ENCODE measurements around the gene PRLH.

The PRLH gene

GRCh38 chr2:237568121-237568660 lies 1.8 kb downstream of the PRLH start:
- in situ Hi-C loops (cut with HindIII; ENCODE audit: low pct_ligation_motif_present, low sequenced_read_pairs) = no loop called here
- H3K27ac ChIP-seq = no peak overlapping the region
- DNase-seq = no peak
- no peak overlapping the region for H3K4me3 ChIP-seq (ENCODE audit: low read depth, low read length)
- no peaks in the 10 kb centered on the region for H3K36me3 ChIP-seq (replicated peaks)
- H3K27me3 ChIP-seq (replicated peaks) = no peaks in the 10 kb centered on the region
- no peak for TF ChIP-seq CTCF (IDR thresholded peaks at IDR 0.05; ENCODE audit: low read depth, low read length, missing control alignments)

- Histone ChIP-seq H3K27ac (no peak overlapping the region), H3K27me3 (replicated peaks) (no peaks in the 10 kb centered on the region), H3K4me3 (ENCODE audit: low read depth, low read length) (no peak overlapping the region), H3K36me3 (replicated peaks) (no peaks in the 10 kb centered on the region)
- no peak for TF ChIP-seq CTCF (IDR thresholded peaks at IDR 0.05; ENCODE audit: low read depth, low read length, missing control alignments)
- no peak for DNase-seq
- in situ Hi-C loops (cut with HindIII; ENCODE audit: low pct_ligation_motif_present, low sequenced_read_pairs) = no loop called here
Measured at GRCh38 chr2:237569041-237569440, 2.7 kb downstream of the PRLH start.

GRCh38 chr2:237569896-237570295 lies 3.5 kb downstream of the PRLH start:
- in situ Hi-C loops (cut with HindIII; ENCODE audit: low pct_ligation_motif_present, low sequenced_read_pairs) = no loop called here
- H3K4me3 ChIP-seq (ENCODE audit: low read depth, low read length) = no peak overlapping the region
- no peak for TF ChIP-seq CTCF (IDR thresholded peaks at IDR 0.05; ENCODE audit: low read depth, low read length, missing control alignments)
- H3K27me3 ChIP-seq (replicated peaks) = no peaks in the 10 kb centered on the region
- no peaks in the 10 kb centered on the region for H3K36me3 ChIP-seq (replicated peaks)
- no peak for DNase-seq
- no peak overlapping the region for H3K27ac ChIP-seq

GRCh38 chr2:237570776-237571335 lies 4.5 kb downstream of the PRLH start:
- in situ Hi-C loops (cut with HindIII; ENCODE audit: low pct_ligation_motif_present, low sequenced_read_pairs) = no loop called here
- TF ChIP-seq CTCF (IDR thresholded peaks at IDR 0.05; ENCODE audit: low read depth, low read length, missing control alignments) = no peak
- Histone ChIP-seq H3K27me3 (replicated peaks) (no peaks in the 10 kb centered on the region), H3K27ac (no peak overlapping the region), H3K36me3 (replicated peaks) (no peaks in the 10 kb centered on the region), H3K4me3 (ENCODE audit: low read depth, low read length) (no peak overlapping the region)
- DNase-seq = no peak

GRCh38 chr2:237571551-237571950 lies 5.2 kb downstream of the PRLH start:
- Histone ChIP-seq H3K4me3 (ENCODE audit: low read depth, low read length) (no peak overlapping the region), H3K27me3 (replicated peaks) (no peaks in the 10 kb centered on the region), H3K27ac (no peak overlapping the region), H3K36me3 (replicated peaks) (no peaks in the 10 kb centered on the region)
- DNase-seq = no peak
- in situ Hi-C loops (cut with HindIII; ENCODE audit: low pct_ligation_motif_present, low sequenced_read_pairs) = no loop called here
- TF ChIP-seq CTCF (IDR thresholded peaks at IDR 0.05; ENCODE audit: low read depth, low read length, missing control alignments) = no peak
